A549 treated with dexamethasone at 1 μM for 4 hours (cell line): ENCODE data around the gene DOC2A. TPM values are rescaled to one million over a fixed set of nuclear protein-coding genes. Genes with fewer than 3 reads are reported as not detected.

ENCODE experiments used
- total RNA-seq: library from RNA; stranded (reverse); fragments of 200-300 nt; extraction: Qiagen RNA extraction; gene quantifications from 5 replicates; pipeline ENCODE4 v1.2.3, GENCODE V29; 2022

The DOC2A gene
- total RNA-seq = 1.5 to 2.4 TPM (median 1.9 TPM) in 5 replicates

DNA sequence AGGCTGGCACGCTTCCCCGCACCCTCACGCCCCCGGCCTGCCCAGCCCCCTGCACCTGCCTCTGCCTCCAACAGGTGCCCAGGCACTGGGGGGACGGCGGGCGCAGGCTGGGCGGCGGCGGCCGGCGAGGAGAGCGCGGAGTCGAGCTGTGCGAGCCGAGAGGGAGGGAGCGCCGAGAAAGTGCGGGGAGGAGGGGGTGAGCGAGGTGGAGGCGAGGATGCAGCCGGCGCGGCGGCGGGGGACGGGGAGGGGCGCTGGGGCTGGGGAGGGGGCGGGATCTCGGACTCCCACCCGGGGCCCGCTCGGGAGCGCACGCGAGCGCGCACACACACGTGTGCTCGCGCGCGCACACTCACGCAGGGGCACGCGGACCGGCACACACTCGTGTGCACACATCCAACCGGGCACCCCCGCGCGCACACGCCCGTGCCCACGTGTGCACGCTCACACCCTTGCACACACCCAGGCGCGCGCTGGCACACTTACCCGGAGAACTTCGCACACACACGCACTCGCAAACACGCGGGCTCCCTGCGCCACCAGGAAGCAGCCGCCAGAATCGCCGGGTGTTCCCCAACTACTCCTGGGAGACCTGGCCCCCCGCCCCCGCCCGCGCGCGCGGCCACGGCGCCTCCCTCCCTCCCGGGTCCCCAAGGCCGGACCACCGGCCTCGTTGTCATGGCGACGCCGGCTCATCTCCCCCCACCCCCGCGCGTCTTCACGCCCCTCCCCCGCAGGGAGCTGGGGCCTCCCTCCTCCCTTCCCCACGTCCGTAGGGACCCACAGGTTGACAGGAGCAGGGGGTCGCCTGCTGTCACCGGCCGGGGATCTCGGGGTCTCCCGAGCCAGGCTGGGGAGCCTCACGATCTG is at the start of gene DOC2A:
TSS of gene DOC2A (minus strand) at position 184 of the 870 bp plus-strand sequence. CDS start 805 bp downstream, outside the sequence.

DNA sequence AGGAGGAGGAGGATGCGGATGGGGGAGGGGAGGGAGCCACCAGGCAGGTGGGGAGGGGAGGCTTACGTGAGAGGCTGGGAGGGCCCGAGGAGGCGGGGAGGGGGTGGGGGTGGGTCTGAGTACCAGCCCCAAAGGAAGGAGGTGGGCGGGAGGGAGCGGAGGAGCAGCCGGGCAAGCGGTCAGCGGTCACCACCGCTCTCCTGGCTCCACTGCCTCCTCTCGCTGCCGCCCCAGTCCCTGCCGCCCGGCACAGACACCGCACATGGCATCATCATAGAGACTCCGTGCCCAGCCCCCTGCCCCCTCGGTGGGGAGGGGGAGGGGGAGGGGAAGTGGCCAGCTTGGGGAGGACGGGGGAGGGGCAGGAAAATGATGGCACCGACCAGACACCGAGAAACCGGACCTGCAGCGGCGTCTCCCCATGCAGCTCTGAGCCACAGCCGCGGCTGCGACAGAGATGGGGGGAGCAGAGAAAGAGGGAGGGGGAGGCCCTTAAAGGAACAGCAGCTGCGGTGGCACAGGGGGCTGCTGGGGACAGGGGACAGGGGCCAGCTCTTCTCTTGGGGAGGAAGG is 20.1 kb upstream of the DOC2A start, which contains the start of gene TLCD3B:
TSS of gene TLCD3B (minus strand) at position 431 of the 573 bp plus-strand sequence. CDS start 744 bp downstream, outside the sequence.

DNA sequence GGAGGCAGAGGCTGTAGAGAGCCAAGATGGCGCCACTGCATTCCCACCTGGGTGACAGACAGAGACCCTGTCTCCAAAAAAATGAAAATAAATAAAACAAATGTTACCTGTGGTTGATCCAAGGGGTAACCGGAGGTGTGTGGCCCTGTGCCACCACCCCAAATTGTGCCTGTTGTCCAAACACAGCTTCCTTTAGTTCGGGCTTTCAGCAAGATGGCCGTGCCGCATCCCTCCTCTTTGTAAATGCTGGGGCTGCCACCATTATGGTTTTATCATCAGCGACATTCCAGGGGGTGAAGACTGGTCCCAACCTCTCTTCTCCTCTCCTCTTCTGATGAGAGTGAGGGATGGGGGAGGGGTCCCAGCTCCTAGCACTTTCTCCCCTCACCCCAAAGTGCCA is 12.1 kb upstream of the DOC2A start, which contains the start of gene C16orf92:
TSS of gene C16orf92 (plus strand) at position 312 of the 400 bp plus-strand sequence. CDS start 143 bp downstream, outside the sequence.

DNA sequence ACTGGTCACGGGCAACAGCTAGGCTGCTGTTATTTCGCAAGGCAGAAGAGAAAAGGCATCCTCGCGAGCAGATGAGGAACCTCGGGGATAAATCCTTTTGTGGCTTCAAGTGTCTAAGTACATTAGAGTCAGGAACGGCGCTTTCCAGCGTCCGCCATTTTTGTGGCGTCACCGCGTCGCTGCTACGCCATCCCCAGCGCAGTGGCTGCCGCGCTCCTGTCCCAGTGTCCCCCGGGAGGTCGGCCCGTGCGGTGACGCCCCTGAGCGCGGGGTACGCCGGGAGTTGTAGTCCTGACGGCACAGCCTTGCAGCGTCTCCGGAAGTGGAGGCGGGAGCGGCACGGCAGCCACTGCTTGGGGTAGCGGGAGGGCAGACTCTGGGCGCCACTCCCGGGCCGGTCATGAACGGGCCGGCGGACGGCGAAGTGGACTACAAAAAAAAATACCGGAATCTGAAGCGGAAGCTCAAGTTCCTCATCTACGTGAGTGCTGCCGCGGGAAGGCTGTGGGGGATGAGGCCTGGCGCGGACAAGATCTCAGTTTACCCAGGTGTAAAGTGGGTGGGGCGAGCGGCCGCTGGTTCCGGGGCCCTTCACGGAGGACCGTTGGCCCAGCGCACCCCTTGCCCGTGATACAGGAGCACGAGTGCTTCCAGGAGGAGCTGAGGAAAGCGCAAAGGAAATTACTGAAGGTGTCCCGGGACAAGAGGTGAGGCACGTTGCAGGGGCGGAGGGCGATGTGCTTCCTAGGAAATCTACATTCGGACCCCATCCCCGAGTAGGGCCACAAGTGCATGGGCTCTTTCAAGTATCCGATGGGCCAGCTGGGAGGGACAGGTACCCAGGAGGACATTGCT is 14.7 kb downstream of the DOC2A start, which contains the start of gene INO80E:
TSS of gene INO80E (plus strand) at position 331 of the 855 bp plus-strand sequence. CDS start at position 401, 70 bp downstream.

DNA sequence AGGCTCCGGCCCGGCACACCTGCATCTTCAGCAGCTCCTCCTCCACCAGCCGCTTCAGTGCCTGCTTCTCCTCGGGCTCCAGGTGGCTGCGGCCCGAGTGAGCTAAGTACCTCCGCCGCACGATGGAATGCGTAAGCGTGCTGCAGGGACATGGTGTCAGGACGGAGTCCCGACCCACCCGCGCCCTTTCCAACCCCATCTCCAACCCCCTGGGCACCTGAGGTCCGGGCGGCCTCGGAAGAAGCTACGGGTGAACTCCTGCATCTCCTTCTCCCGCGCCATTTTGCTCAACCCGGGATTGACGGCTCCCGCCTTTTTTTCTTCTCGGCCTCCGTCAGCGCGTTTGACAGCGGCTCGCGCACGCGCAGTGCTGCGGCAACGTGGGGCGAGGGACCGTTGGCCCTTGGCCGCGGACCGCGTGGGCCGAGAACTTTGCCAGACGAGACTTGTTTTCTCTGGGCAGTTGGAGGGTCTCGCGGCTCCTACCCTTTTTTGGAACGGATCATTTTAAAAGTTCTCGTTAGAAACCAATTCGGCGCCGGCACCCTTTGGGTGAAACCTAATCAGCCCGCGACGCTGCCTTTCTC is 15.4 kb downstream of the DOC2A start, which contains the start of gene HIRIP3:
TSS of gene HIRIP3 (minus strand) at position 294 of the 587 bp plus-strand sequence. CDS start at position 282, 12 bp downstream.

DNA sequence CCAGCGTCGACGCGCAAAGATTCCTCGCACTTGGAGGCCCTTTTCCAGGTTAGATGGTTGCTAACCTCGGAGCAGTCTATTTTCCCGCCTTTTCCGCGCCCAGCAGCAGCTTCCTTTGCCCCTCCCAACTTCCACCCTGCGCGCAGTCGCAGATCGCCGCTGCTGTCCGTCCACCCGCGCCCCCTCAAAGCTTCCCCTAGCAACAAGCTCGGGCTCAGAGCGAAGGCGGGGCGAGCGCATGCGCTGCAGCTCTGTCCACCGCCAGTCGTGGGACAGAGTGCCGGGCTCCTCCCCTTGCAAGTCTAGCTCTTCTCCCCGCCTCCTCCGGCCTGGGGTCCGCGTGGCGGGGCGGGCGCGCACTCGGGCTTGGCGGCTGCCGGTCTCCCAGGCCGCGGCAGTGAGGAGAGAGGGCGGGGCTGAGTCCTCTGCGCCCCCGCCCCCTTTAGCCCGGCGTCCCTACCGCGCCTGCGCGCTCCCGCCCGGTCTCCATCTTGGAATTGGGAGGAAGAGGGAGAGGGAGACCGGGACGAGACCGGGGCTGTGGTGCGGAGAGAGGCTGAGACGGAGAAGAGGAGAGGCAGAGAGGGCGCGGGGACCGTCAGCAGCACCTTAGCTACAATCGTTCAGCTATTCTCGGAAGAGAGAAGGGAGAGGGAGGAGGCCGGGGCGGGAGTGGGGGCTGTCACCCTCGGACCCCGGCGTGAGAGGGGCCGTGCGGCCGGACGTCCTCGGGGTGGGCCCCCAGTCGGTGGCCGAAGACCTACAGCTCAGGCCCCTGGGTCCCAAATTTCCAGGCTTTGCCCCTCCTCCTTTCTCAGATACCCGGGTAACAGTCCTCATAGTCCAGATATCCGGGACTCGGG is 37.2 kb downstream of the DOC2A start, which contains the start of gene TAOK2:
TSS of gene TAOK2 (plus strand) at position 485 of the 863 bp plus-strand sequence. CDS start 3,905 bp downstream, outside the sequence.

DNA sequence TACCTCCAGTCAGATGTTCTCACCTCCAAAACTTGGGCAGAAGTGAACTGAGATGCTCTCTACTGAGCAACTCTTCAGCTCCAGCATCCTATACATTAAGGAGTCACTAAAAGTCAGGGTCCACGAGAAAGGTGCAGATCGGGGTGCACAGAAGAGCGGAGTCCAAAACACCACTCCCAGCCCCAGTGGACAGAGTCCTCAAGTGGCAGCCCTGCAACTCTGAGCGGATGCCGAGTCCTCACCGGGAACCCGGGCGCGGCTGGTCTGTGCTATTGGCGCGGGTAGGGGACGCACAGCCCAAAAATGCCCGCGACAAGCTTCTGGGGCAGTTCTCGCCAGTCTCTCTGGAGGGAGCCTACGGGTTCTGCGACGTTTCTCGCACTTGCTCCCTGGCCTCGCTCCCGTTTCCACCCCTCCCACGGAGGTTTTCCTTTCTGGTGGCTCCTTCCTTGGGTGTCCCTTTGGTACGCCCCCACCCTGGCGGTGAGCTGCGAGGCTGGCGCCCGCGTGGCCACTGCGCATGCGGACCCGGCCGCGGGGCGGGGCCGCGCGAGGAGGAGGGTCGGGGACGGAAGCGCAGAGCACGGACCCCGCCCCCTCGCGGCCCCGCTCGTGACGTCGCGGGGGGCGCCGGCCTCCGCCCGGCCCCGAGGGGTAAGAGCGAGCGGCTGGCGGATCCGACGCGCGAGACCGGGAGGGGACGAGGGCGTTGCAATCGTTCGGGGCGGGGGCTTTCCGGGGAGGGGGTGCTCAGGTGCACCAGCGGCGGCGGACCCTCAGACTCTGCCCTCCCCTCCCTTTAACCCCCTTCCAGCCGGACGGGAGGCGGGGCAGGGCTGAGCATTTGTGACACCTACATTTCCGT is 49.1 kb downstream of the DOC2A start, which contains the start of gene TMEM219:
TSS of gene TMEM219 (plus strand) at position 601 of the 865 bp plus-strand sequence. CDS start 1,065 bp downstream, outside the sequence.

Other genes starting within 250 kb of the DOC2A start
- not detected in 5 replicates for gene ZG16, start 232.8 kb downstream of the DOC2A start, total RNA-seq
- 71.9 to 84.6 TPM (median 83.7 TPM) in 5 replicates for gene KIF22, start 220.3 kb downstream of the DOC2A start, total RNA-seq
- gene MAZ, start 204.5 kb downstream of the DOC2A start, total RNA-seq = 141 to 189 TPM (median 187 TPM) in 5 replicates
- 0.26 to 0.40 TPM (median 0.35 TPM) in 5 replicates for gene PRRT2, start 198.8 kb downstream of the DOC2A start, total RNA-seq
- 33.9 to 40.8 TPM (median 39.6 TPM) in 5 replicates for gene PAGR1, start 194.9 kb downstream of the DOC2A start, total RNA-seq
- gene MVP, start 190.6 kb downstream of the DOC2A start, total RNA-seq = 113 to 149 TPM (median 141 TPM) in 5 replicates
- 59.0 to 84.9 TPM (median 82.5 TPM) in 5 replicates for gene CDIPT, start 147.8 kb downstream of the DOC2A start, total RNA-seq
- 16.1 to 23.9 TPM (median 22.1 TPM) in 5 replicates for gene SEZ6L2, start 111.5 kb downstream of the DOC2A start, total RNA-seq
- gene ASPHD1, start 110.5 kb downstream of the DOC2A start, total RNA-seq = 15.9 to 21.5 TPM (median 20.0 TPM) in 5 replicates
- 9.1 to 15.4 TPM (median 13.8 TPM) in 5 replicates for gene KCTD13, start 84.8 kb downstream of the DOC2A start, total RNA-seq
- gene TMEM219, start 48.9 kb downstream of the DOC2A start, total RNA-seq = 89.3 to 94.5 TPM (median 91.1 TPM) in 5 replicates
- gene TAOK2, start 37.2 kb downstream of the DOC2A start, total RNA-seq = 20.5 to 33.5 TPM (median 31.0 TPM) in 5 replicates
- 14.7 to 16.6 TPM (median 15.4 TPM) in 5 replicates for gene HIRIP3, start 15.4 kb downstream of the DOC2A start, total RNA-seq
- 112 to 117 TPM (median 114 TPM) in 5 replicates for gene INO80E, start 14.8 kb downstream of the DOC2A start, total RNA-seq
- not detected in 5 replicates for gene C16orf92, start 12.2 kb upstream of the DOC2A start, total RNA-seq
- gene TLCD3B, start 20.2 kb upstream of the DOC2A start, total RNA-seq = 0.14 to 0.31 TPM (median 0.22 TPM) in 5 replicates
- 1,418 to 1,815 TPM (median 1,742 TPM) in 5 replicates for gene ALDOA, start 54.7 kb upstream of the DOC2A start, total RNA-seq
- gene PPP4C, start 65.0 kb upstream of the DOC2A start, total RNA-seq = 114 to 146 TPM (median 142 TPM) in 5 replicates
- gene TBX6, start 80.9 kb upstream of the DOC2A start, total RNA-seq = 0.12 to 0.42 TPM (median 0.29 TPM) in 5 replicates
- 4.7 to 8.8 TPM (median 7.5 TPM) in 5 replicates for gene YPEL3, start 85.2 kb upstream of the DOC2A start, total RNA-seq
- 1.1 to 1.7 TPM (median 1.2 TPM) in 5 replicates for gene GDPD3, start 102.5 kb upstream of the DOC2A start, total RNA-seq
- gene MAPK3, start 112.2 kb upstream of the DOC2A start, total RNA-seq = 34.5 to 37.6 TPM (median 36.5 TPM) in 5 replicates
- gene CORO1A, start 172.6 kb upstream of the DOC2A start, total RNA-seq = 2.0 to 3.3 TPM (median 3.0 TPM) in 5 replicates
- 145 to 190 TPM (median 152 TPM) in 5 replicates for gene BOLA2B, start 182.6 kb upstream of the DOC2A start, total RNA-seq
- gene SLX1A, start 182.8 kb upstream of the DOC2A start, total RNA-seq = 3.4 to 20.4 TPM (median 6.7 TPM) in 5 replicates
- 3.1 to 8.8 TPM (median 5.6 TPM) in 5 replicates for gene SULT1A3, start 188.2 kb upstream of the DOC2A start, total RNA-seq
- gene NPIPB13, start 237.5 kb upstream of the DOC2A start, total RNA-seq = 1.7 to 3.4 TPM (median 2.9 TPM) in 5 replicates